Calu3 (cell line): Measurements from ENCODE around the gene ATG4B. TPM values are rescaled to one million over a fixed set of nuclear protein-coding genes. Genes with fewer than 3 reads are reported as not detected.
"Not testable (repeated sequence)": the region's sequence is repeated elsewhere in the genome, so short reads cannot be mapped to it uniquely, and the experiment has no call there.

Experiments
- Bru-seq: library from RNA; stranded (reverse); fragments of 400-500 nt; gene quantifications from one replicate; lab custom pipeline; 2021; lab: Mats Ljungman, UMichigan
- BruChase-seq, 2 experiments: library from RNA; stranded (reverse); fragments of 400-500 nt; gene quantifications; one replicate each; lab custom pipeline; 2021; lab: Mats Ljungman, UMichigan
- BruUV-seq: library from RNA; stranded (reverse); fragments of 400-500 nt; replicated peaks from 2 replicates; lab custom pipeline; 2021; lab: Mats Ljungman, UMichigan
- CTCF ChIA-PET: fragments of 300-600 bp; sonication (Branson Sonifier 250); formaldehyde crosslinking; loops from one replicate; lab custom pipeline; 2022; ENCODE audit warnings: antibody characterized with exemption; lab: Charles Lee
- DNase-seq: peaks from one replicate; pipeline ENCODE4 v3.0.0; 2022
- H3K27ac Mint-ChIP-seq: one replicate; pipeline ENCODE4 v1.8.0; 2022; ENCODE audit warnings: mixed read lengths; ENCODE audit not compliant: unreplicated experiment
- H3K27me3 Mint-ChIP-seq: one replicate; pipeline ENCODE4 v1.8.0; 2022; ENCODE audit warnings: mixed read lengths; ENCODE audit not compliant: unreplicated experiment
- H3K36me3 Mint-ChIP-seq: one replicate; pipeline ENCODE4 v1.8.0; 2022; ENCODE audit warnings: mild to moderate bottlenecking, moderate library complexity, mixed read lengths; ENCODE audit not compliant: insufficient read depth, unreplicated experiment
- H3K4me1 Mint-ChIP-seq: one replicate; pipeline ENCODE4 v1.8.0; 2022; ENCODE audit warnings: mild to moderate bottlenecking, low read depth, mixed read lengths; ENCODE audit not compliant: unreplicated experiment
- H3K4me3 Mint-ChIP-seq: one replicate; pipeline ENCODE4 v1.8.0; 2022; ENCODE audit warnings: mild to moderate bottlenecking, low read depth, moderate library complexity, mixed read lengths; ENCODE audit not compliant: unreplicated experiment
- H3K9me3 Mint-ChIP-seq: one replicate; pipeline ENCODE4 v1.8.0; 2022; ENCODE audit warnings: low read depth, mixed read lengths; ENCODE audit not compliant: unreplicated experiment
- intact Hi-C: fragments of 100-400 bp; cut with micrococcal nuclease; formaldehyde crosslinking; loops from one replicate; pipeline ENCODE4 v1.10.0; 2022; ENCODE audit not compliant: unreplicated experiment
- long read RNA-seq: library from polyadenylated mRNA; stranded (forward); transcript quantifications from one replicate; pipeline ENCODE4 v2.0.0, GENCODE V29; 2022
- total RNA-seq: library from RNA; stranded (reverse); gene quantifications from 2 replicates; pipeline ENCODE4 v1.2.3, GENCODE V29; 2022
- TF ChIP-seq, protein P1 (sequence below): fragments of 200-600 bp; IDR thresholded peaks from one replicate; pipeline ENCODE4 v1.8.0; 2022; ENCODE audit warnings: antibody characterized with exemption; ENCODE audit not compliant: unreplicated experiment

ATG4B gene
- total RNA-seq (93.0 and 95.3 TPM in 2 replicates), Bru-seq, nascent RNA (percentile 75 among the genes with signal in this experiment), BruChase-seq, experiment 1, labeled RNA remaining after a 6-hour chase (percentile 82 among the genes with signal in this experiment), BruChase-seq, experiment 2, labeled RNA remaining after a 2-hour chase (percentile 85 among the genes with signal in this experiment)
- long read RNA-seq, transcript ATG4B-205 (13 exons, 2,878 nt), result major isoform, 32 of 99 reads
- long read RNA-seq, transcript ATG4B-220 (13 exons, 2,414 nt), result minor isoform, 6 of 99 reads
- long read RNA-seq, partial matches to known transcripts, result 17 of 99 reads
- long read RNA-seq, other reads (novel, unspliced or antisense), result 38 of 99 reads

- H3K27ac Mint-ChIP-seq, result peak within 1 kb of the TSS; percentile 40
- TF ChIP-seq, protein P1, sequence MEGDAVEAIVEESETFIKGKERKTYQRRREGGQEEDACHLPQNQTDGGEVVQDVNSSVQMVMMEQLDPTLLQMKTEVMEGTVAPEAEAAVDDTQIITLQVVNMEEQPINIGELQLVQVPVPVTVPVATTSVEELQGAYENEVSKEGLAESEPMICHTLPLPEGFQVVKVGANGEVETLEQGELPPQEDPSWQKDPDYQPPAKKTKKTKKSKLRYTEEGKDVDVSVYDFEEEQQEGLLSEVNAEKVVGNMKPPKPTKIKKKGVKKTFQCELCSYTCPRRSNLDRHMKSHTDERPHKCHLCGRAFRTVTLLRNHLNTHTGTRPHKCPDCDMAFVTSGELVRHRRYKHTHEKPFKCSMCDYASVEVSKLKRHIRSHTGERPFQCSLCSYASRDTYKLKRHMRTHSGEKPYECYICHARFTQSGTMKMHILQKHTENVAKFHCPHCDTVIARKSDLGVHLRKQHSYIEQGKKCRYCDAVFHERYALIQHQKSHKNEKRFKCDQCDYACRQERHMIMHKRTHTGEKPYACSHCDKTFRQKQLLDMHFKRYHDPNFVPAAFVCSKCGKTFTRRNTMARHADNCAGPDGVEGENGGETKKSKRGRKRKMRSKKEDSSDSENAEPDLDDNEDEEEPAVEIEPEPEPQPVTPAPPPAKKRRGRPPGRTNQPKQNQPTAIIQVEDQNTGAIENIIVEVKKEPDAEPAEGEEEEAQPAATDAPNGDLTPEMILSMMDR, result no peak
- intact Hi-C loops, result no loop called here
- peak; percentile 87 for DNase-seq
- H3K36me3 Mint-ChIP-seq, result peaks cover 77% of the 10 kb centered on the region
- H3K4me1 Mint-ChIP-seq, result peaks cover 31% of the 10 kb centered on the region
- H3K4me3 Mint-ChIP-seq, result peak within 1 kb of the TSS; percentile 74
- CTCF ChIA-PET, result interaction anchor here (0.6 kb wide), 1 partner anchor 184 kb away, joined by 4 read pairs; no protein-coding TSS in a partner anchor
- no peaks in the 10 kb centered on the region for H3K27me3 Mint-ChIP-seq
- H3K9me3 Mint-ChIP-seq, result no peaks in the 10 kb centered on the region
- no TSS peak for BruUV-seq
Observed at GRCh38 chr2:241637018-241637794, at the start of gene ATG4B, which contains the start of gene THAP4. TSS of gene ATG4B (plus strand) at chr2:241637693. CDS start at chr2:241637715, 22 bp downstream. TSS of gene THAP4 (minus strand) at chr2:241637158. CDS start at chr2:241637017, 141 bp downstream.

GRCh38 chr2:241589863-241590262 is 47.6 kb upstream of the ATG4B start:
- H3K4me3 Mint-ChIP-seq, H3K9me3 Mint-ChIP-seq, DNase-seq, H3K27me3 Mint-ChIP-seq, CTCF ChIA-PET, H3K27ac Mint-ChIP-seq, H3K4me1 Mint-ChIP-seq, intact Hi-C loops, BruUV-seq: not testable (repeated sequence)
- peaks cover 42% of the 10 kb centered on the region for H3K36me3 Mint-ChIP-seq

GRCh38 chr2:241590496-241591455 is 46.7 kb upstream of the ATG4B start:
- intact Hi-C loops, DNase-seq, H3K9me3 Mint-ChIP-seq, H3K27ac Mint-ChIP-seq, BruUV-seq, H3K4me3 Mint-ChIP-seq, H3K4me1 Mint-ChIP-seq, H3K27me3 Mint-ChIP-seq: not testable (repeated sequence)
- peaks cover 33% of the 10 kb centered on the region for H3K36me3 Mint-ChIP-seq
- CTCF ChIA-PET, result interaction anchor here (1.6 kb wide), 1 partner anchor 27 kb away, joined by 5 read pairs; no protein-coding TSS in a partner anchor

- CTCF ChIA-PET, result interaction anchor here (1.6 kb wide), 1 partner anchor 29 kb away, joined by 5 read pairs; no protein-coding TSS in a partner anchor
- intact Hi-C loops, result no loop called here
Observed at GRCh38 chr2:241592126-241592845, 45.2 kb upstream of the ATG4B start.

More at GRCh38 chr2:241592126-241592845, 45.2 kb upstream of the ATG4B start:
- H3K4me1 Mint-ChIP-seq, result no peaks in the 10 kb centered on the region
- H3K27ac Mint-ChIP-seq, result no peak overlapping the region
- no TSS peak for BruUV-seq
- peaks cover 22% of the 10 kb centered on the region for H3K36me3 Mint-ChIP-seq
- H3K9me3 Mint-ChIP-seq, result no peaks in the 10 kb centered on the region
- no peak for DNase-seq
- no peaks in the 10 kb centered on the region for H3K27me3 Mint-ChIP-seq
- no peak overlapping the region for H3K4me3 Mint-ChIP-seq
- TF ChIP-seq, protein P1, result no peak
